ENCODE data around the gene WDFY3. TPM values are rescaled to one million over a fixed set of nuclear protein-coding genes. Genes with fewer than 3 reads are reported as not detected.

Gene WDFY3
- total RNA-seq, 6 experiments from 2014 or later, result 39.1 to 52.6 (median 48.3) TPM

- DNase-seq, result no peak
- H3K36me3 Mint-ChIP-seq (ENCODE audit: low read depth), result peaks cover 27% of the 10 kb centered on the region
- H3K27me3 Mint-ChIP-seq (ENCODE audit: insufficient read depth), result no peaks in the 10 kb centered on the region
- H3K27ac Mint-ChIP-seq, result peak overlapping the region; percentile 62
- no peak for TF ChIP-seq CTCF (IDR thresholded peaks at IDR 0.05)
- no peaks in the 10 kb centered on the region for H3K9me3 Mint-ChIP-seq
- H3K4me3 Mint-ChIP-seq, result peak overlapping the region; percentile 38; the same call in 1 of the 2 replicates
- peaks cover 84% of the 10 kb centered on the region for H3K4me1 Mint-ChIP-seq (ENCODE audit: low read depth)
These were observed 48.5 kb downstream of the WDFY3 start for GRCh38 chr4:84917869-84918600.

GRCh38 chr4:84917086-84917821, 49.2 kb downstream of the WDFY3 start:
- Mint-ChIP-seq H3K27ac (no peak overlapping the region), H3K4me3 (peak overlapping the region; percentile 38; the same call in 1 of the 2 replicates), H3K36me3 (ENCODE audit: low read depth) (peaks cover 33% of the 10 kb centered on the region), H3K9me3 (no peaks in the 10 kb centered on the region), H3K4me1 (ENCODE audit: low read depth) (peaks cover 80% of the 10 kb centered on the region), H3K27me3 (ENCODE audit: insufficient read depth) (no peaks in the 10 kb centered on the region)
- peak; percentile 21 for DNase-seq
- no peak for TF ChIP-seq CTCF (IDR thresholded peaks at IDR 0.05)

GRCh38 chr4:84916227-84916626, 50.3 kb downstream of the WDFY3 start:
- Mint-ChIP-seq H3K9me3 (no peaks in the 10 kb centered on the region), H3K4me1 (ENCODE audit: low read depth) (peaks cover 75% of the 10 kb centered on the region), H3K27ac (no peak overlapping the region), H3K4me3 (no peak overlapping the region), H3K36me3 (ENCODE audit: low read depth) (peaks cover 37% of the 10 kb centered on the region), H3K27me3 (ENCODE audit: insufficient read depth) (no peaks in the 10 kb centered on the region)
- no peak for TF ChIP-seq CTCF (IDR thresholded peaks at IDR 0.05)
- no peak for DNase-seq

DNA sequence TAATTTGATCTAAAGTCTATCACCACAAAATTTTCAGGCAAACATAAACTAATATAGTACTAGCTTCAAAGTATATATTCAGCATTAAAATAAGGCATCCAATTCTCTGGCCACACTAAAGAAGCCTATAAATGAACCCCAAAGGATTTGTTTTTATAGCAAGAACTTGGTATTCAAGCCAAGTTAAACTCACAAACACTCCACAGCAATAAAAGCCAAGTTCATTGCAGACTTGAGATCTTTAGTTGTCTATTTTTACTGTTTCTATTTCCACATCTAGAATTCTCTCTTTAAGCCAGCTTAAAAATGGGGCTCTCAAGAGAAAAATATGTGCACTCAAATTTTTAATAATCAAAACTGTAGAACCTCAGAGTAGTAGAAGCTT, 51.1 kb downstream of the WDFY3 start:
- H3K9me3 Mint-ChIP-seq, result no peaks in the 10 kb centered on the region
- no peaks in the 10 kb centered on the region for H3K27me3 Mint-ChIP-seq (ENCODE audit: insufficient read depth)
- no peak overlapping the region for H3K27ac Mint-ChIP-seq
- H3K4me3 Mint-ChIP-seq, result no peak overlapping the region; the same call in 1 of the 2 replicates
- H3K36me3 Mint-ChIP-seq (ENCODE audit: low read depth), result peaks cover 37% of the 10 kb centered on the region
- peak; percentile 28 for DNase-seq
- peaks cover 67% of the 10 kb centered on the region for H3K4me1 Mint-ChIP-seq (ENCODE audit: low read depth)
- TF ChIP-seq CTCF (IDR thresholded peaks at IDR 0.05), result no peak

DNA sequence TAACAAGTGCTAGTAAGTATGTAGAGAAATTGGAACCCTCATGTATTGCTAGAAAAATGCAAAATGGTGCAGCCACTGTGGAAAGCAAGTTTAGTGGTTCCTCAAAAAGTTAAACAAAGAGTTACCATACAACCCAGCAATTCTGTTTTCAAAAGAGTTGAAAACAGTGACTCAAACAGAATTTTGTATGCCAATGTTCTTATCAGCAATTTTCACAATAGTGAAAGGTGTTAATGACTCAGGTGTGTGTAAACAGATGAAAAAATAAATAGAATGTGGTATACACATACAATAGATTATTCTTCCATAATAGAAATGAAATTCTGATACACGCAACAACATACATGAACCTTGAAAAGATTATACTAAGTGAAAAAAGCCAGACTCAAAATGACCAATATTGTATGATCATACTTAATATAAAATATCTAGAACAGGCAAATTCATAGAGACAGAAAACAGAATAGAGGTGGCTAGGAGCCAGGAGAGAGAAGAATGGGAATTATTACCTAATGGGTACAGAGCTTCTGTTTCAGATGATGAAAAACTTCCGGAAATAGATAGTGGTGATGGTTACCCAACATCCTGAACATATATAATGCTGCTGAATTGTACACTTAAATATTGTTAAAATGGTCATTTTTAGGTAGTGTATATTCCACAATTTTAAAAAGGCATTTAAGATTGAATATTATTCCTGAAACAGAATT, 51.6 kb downstream of the WDFY3 start:
- H3K27me3 Mint-ChIP-seq (ENCODE audit: insufficient read depth), result no peaks in the 10 kb centered on the region
- peaks cover 61% of the 10 kb centered on the region for H3K4me1 Mint-ChIP-seq (ENCODE audit: low read depth)
- H3K27ac Mint-ChIP-seq, result no peak overlapping the region
- peaks cover 35% of the 10 kb centered on the region for H3K36me3 Mint-ChIP-seq (ENCODE audit: low read depth)
- no peak overlapping the region for H3K4me3 Mint-ChIP-seq
- TF ChIP-seq CTCF (IDR thresholded peaks at IDR 0.05), result no peak
- DNase-seq, result no peak
- H3K9me3 Mint-ChIP-seq, result no peaks in the 10 kb centered on the region
